ENCODE results near the gene ENHO.
A peak's percentile ranks its signal among the peaks of the same experiment; 100 is the strongest.

The ENHO gene

GRCh38 chr9:34526026-34526425 lies 3.2 kb upstream of the ENHO start:
- H3K23ac ChIP-seq (ENCODE audit: low read depth, low read length, poor library complexity) = no peak overlapping the region
- H2BK120ac ChIP-seq (ENCODE audit: low read depth, low read length) = no peak overlapping the region
- H3K4me3 ChIP-seq (ENCODE audit: low read length in 2 of 2) = no peak overlapping the region
- no peaks in the 10 kb centered on the region for H3K36me3 ChIP-seq (replicated peaks in 1 of 2; ENCODE audit: control insufficient read depth in 2 of 2, insufficient read depth in 2 of 2, low read length in 2 of 2)
- H3K27ac ChIP-seq (replicated peaks; ENCODE audit: low read length) = no peak overlapping the region
- H3K4me2 ChIP-seq (ENCODE audit: insufficient read depth, low read length, poor library complexity, severe bottlenecking) = no peak overlapping the region
- H3K4ac ChIP-seq (ENCODE audit: low read length) = no peak overlapping the region
- DNase-seq (ENCODE audit: low spot score) = no peak
- H2AK5ac ChIP-seq (ENCODE audit: low read depth, low read length) = no peak overlapping the region
- H2AFZ ChIP-seq (ENCODE audit: low read length) = no peak overlapping the region
- H3K14ac ChIP-seq (ENCODE audit: low read length) = no peak overlapping the region
- no peaks in the 10 kb centered on the region for H3K79me1 ChIP-seq (ENCODE audit: low read depth, low read length)
- no CpG with 5 or more reads among the region's 2 CpGs for WGBS, 2 donors (ENCODE audit: extremely low coverage in 2 of 2, insufficient read length in 2 of 2, insufficient replicate concordance in 1 of 2)
- H3K9me3 ChIP-seq (replicated peaks in 1 of 2; ENCODE audit: control insufficient read depth in 2 of 2, insufficient read depth in 1 of 2, low read depth in 1 of 2, low read length in 2 of 2) = no peaks in the 10 kb centered on the region
- no peak overlapping the region for H3K18ac ChIP-seq (ENCODE audit: low read length)
- H3K4me1 ChIP-seq (ENCODE audit: control insufficient read depth in 2 of 2, insufficient read depth in 1 of 2, low read depth in 1 of 2, low read length in 2 of 2) = peaks cover 7 to 11% of the 10 kb centered on the region in 2 donors
- H4K8ac ChIP-seq (ENCODE audit: low read depth, low read length) = no peak overlapping the region
- H3K27me3 ChIP-seq (ENCODE audit: control insufficient read depth in 3 of 3, insufficient read depth in 3 of 3, low read depth in 1 of 3, low read length in 3 of 3) = peaks cover 0 to 16% (median 6%) of the 10 kb centered on the region in 3 experiments
- no peak overlapping the region for H4K91ac ChIP-seq (ENCODE audit: low read depth, low read length, poor library complexity)
- H3K9ac ChIP-seq (ENCODE audit: low read depth, low read length, poor library complexity) = no peak overlapping the region
- no peak overlapping the region for H2BK15ac ChIP-seq (ENCODE audit: low read length)
- H2BK5ac ChIP-seq (ENCODE audit: low read length) = no peak overlapping the region
- no peak overlapping the region for H2BK12ac ChIP-seq (ENCODE audit: low read length)

GRCh38 chr9:34524349-34524748 lies 1.6 kb upstream of the ENHO start:
- Histone ChIP-seq H3K27me3 (ENCODE audit: control insufficient read depth in 3 of 3, insufficient read depth in 3 of 3, low read depth in 1 of 3, low read length in 3 of 3) (peaks cover 0 to 16% (median 6%) of the 10 kb centered on the region in 3 experiments), H3K4ac (ENCODE audit: low read length) (no peak overlapping the region), H3K4me3 (ENCODE audit: low read length in 2 of 2) (no peak overlapping the region), H3K79me1 (ENCODE audit: low read depth, low read length) (no peaks in the 10 kb centered on the region), H2BK120ac (ENCODE audit: low read depth, low read length) (no peak overlapping the region), H3K18ac (ENCODE audit: low read length) (no peak overlapping the region), H2AK5ac (ENCODE audit: low read depth, low read length) (no peak overlapping the region), H3K23ac (ENCODE audit: low read depth, low read length, poor library complexity) (no peak overlapping the region), H3K4me2 (ENCODE audit: insufficient read depth, low read length, poor library complexity, severe bottlenecking) (no peak overlapping the region), H3K27ac (replicated peaks; ENCODE audit: low read length) (no peak overlapping the region), H2AFZ (ENCODE audit: low read length) (no peak overlapping the region), H2BK5ac (ENCODE audit: low read length) (no peak overlapping the region), H4K8ac (ENCODE audit: low read depth, low read length) (no peak overlapping the region), H3K9ac (ENCODE audit: low read depth, low read length, poor library complexity) (no peak overlapping the region), H2BK15ac (ENCODE audit: low read length) (no peak overlapping the region), H4K91ac (ENCODE audit: low read depth, low read length, poor library complexity) (no peak overlapping the region), H3K14ac (ENCODE audit: low read length) (no peak overlapping the region), H3K4me1 (ENCODE audit: control insufficient read depth in 2 of 2, insufficient read depth in 1 of 2, low read depth in 1 of 2, low read length in 2 of 2) (peaks cover 7 to 11% of the 10 kb centered on the region in 2 donors), H3K9me3 (replicated peaks in 1 of 2; ENCODE audit: control insufficient read depth in 2 of 2, insufficient read depth in 1 of 2, low read depth in 1 of 2, low read length in 2 of 2) (no peaks in the 10 kb centered on the region), H2BK12ac (ENCODE audit: low read length) (no peak overlapping the region), H3K36me3 (replicated peaks in 1 of 2; ENCODE audit: control insufficient read depth in 2 of 2, insufficient read depth in 2 of 2, low read length in 2 of 2) (no peaks in the 10 kb centered on the region)
- DNase-seq (ENCODE audit: low spot score) = no peak
- no CpG with 5 or more reads among the region's 3 CpGs for WGBS, 2 donors (ENCODE audit: extremely low coverage in 2 of 2, insufficient read length in 2 of 2, insufficient replicate concordance in 1 of 2)

- H4K91ac ChIP-seq (ENCODE audit: low read depth, low read length, poor library complexity) = no peak overlapping the region
- H4K8ac ChIP-seq (ENCODE audit: low read depth, low read length) = no peak overlapping the region
- H3K4ac ChIP-seq (ENCODE audit: low read length) = no peak overlapping the region
- H3K27ac ChIP-seq (replicated peaks; ENCODE audit: low read length) = no peak overlapping the region
- H3K9me3 ChIP-seq (replicated peaks in 1 of 2; ENCODE audit: control insufficient read depth in 2 of 2, insufficient read depth in 1 of 2, low read depth in 1 of 2, low read length in 2 of 2) = no peaks in the 10 kb centered on the region
- peak overlapping the region; percentile 82 for H3K9ac ChIP-seq (ENCODE audit: low read depth, low read length, poor library complexity)
- peak overlapping the region; percentile 19 for H2BK5ac ChIP-seq (ENCODE audit: low read length)
- H2BK15ac ChIP-seq (ENCODE audit: low read length) = no peak overlapping the region
- peak overlapping the region; percentile 97 for H3K18ac ChIP-seq (ENCODE audit: low read length)
- H2AK5ac ChIP-seq (ENCODE audit: low read depth, low read length) = peak overlapping the region; percentile 76
- H3K14ac ChIP-seq (ENCODE audit: low read length) = peak overlapping the region; percentile 67
- no CpG with 5 or more reads among the region's 31 CpGs for WGBS, 2 donors (ENCODE audit: extremely low coverage in 2 of 2, insufficient read length in 2 of 2, insufficient replicate concordance in 1 of 2)
- H3K79me1 ChIP-seq (ENCODE audit: low read depth, low read length) = no peaks in the 10 kb centered on the region
- peaks cover 0 to 16% (median 6%) of the 10 kb centered on the region in 3 experiments for H3K27me3 ChIP-seq (ENCODE audit: control insufficient read depth in 3 of 3, insufficient read depth in 3 of 3, low read depth in 1 of 3, low read length in 3 of 3)
- peak overlapping the region; percentile 57 to 82 for H3K4me3 ChIP-seq (ENCODE audit: low read length in 2 of 2)
- H2BK120ac ChIP-seq (ENCODE audit: low read depth, low read length) = peak overlapping the region; percentile 1
- no peaks in the 10 kb centered on the region for H3K36me3 ChIP-seq (replicated peaks in 1 of 2; ENCODE audit: control insufficient read depth in 2 of 2, insufficient read depth in 2 of 2, low read length in 2 of 2)
- peak overlapping the region; percentile 98 for H2AFZ ChIP-seq (ENCODE audit: low read length)
- no peak for DNase-seq (ENCODE audit: low spot score)
- peaks cover 7 to 11% of the 10 kb centered on the region in 2 donors for H3K4me1 ChIP-seq (ENCODE audit: control insufficient read depth in 2 of 2, insufficient read depth in 1 of 2, low read depth in 1 of 2, low read length in 2 of 2)
- H2BK12ac ChIP-seq (ENCODE audit: low read length) = no peak overlapping the region
- peak overlapping the region; percentile 96 for H3K4me2 ChIP-seq (ENCODE audit: insufficient read depth, low read length, poor library complexity, severe bottlenecking)
- H3K23ac ChIP-seq (ENCODE audit: low read depth, low read length, poor library complexity) = peak overlapping the region; percentile 32
These were observed 501 bp downstream of the ENHO start for GRCh38 chr9:34522091-34522887.

- no peak overlapping the region for H3K18ac ChIP-seq (ENCODE audit: low read length)
- no peak overlapping the region for H3K4ac ChIP-seq (ENCODE audit: low read length)
- H2BK120ac ChIP-seq (ENCODE audit: low read depth, low read length) = no peak overlapping the region
- no peak overlapping the region for H4K8ac ChIP-seq (ENCODE audit: low read depth, low read length)
- no peak overlapping the region for H3K27ac ChIP-seq (replicated peaks; ENCODE audit: low read length)
- DNase-seq (ENCODE audit: low spot score) = no peak
- H3K9me3 ChIP-seq (replicated peaks in 1 of 2; ENCODE audit: control insufficient read depth in 2 of 2, insufficient read depth in 1 of 2, low read depth in 1 of 2, low read length in 2 of 2) = no peaks in the 10 kb centered on the region
- peak overlapping the region; percentile 66 for H3K9ac ChIP-seq (ENCODE audit: low read depth, low read length, poor library complexity)
- no peaks in the 10 kb centered on the region for H3K79me1 ChIP-seq (ENCODE audit: low read depth, low read length)
- peaks cover 0 to 16% (median 6%) of the 10 kb centered on the region in 3 experiments for H3K27me3 ChIP-seq (ENCODE audit: control insufficient read depth in 3 of 3, insufficient read depth in 3 of 3, low read depth in 1 of 3, low read length in 3 of 3)
- no peaks in the 10 kb centered on the region for H3K36me3 ChIP-seq (replicated peaks in 1 of 2; ENCODE audit: control insufficient read depth in 2 of 2, insufficient read depth in 2 of 2, low read length in 2 of 2)
- peak overlapping the region; percentile 21 for H3K14ac ChIP-seq (ENCODE audit: low read length)
- peak overlapping the region; percentile 32 for H3K23ac ChIP-seq (ENCODE audit: low read depth, low read length, poor library complexity)
- H4K91ac ChIP-seq (ENCODE audit: low read depth, low read length, poor library complexity) = no peak overlapping the region
- H3K4me3 ChIP-seq (ENCODE audit: low read length in 2 of 2) = peak overlapping the region in 1 of 2 donors; percentile 57
- peaks cover 7 to 11% of the 10 kb centered on the region in 2 donors for H3K4me1 ChIP-seq (ENCODE audit: control insufficient read depth in 2 of 2, insufficient read depth in 1 of 2, low read depth in 1 of 2, low read length in 2 of 2)
- peak overlapping the region; percentile 96 for H3K4me2 ChIP-seq (ENCODE audit: insufficient read depth, low read length, poor library complexity, severe bottlenecking)
- no CpG with 5 or more reads among the region's 11 CpGs for WGBS, 2 donors (ENCODE audit: extremely low coverage in 2 of 2, insufficient read length in 2 of 2, insufficient replicate concordance in 1 of 2)
- H2BK5ac ChIP-seq (ENCODE audit: low read length) = peak overlapping the region; percentile 19
- peak overlapping the region; percentile 42 for H2BK15ac ChIP-seq (ENCODE audit: low read length)
- peak overlapping the region; percentile 76 for H2AK5ac ChIP-seq (ENCODE audit: low read depth, low read length)
- no peak overlapping the region for H2AFZ ChIP-seq (ENCODE audit: low read length)
- no peak overlapping the region for H2BK12ac ChIP-seq (ENCODE audit: low read length)
These were observed 1.3 kb downstream of the ENHO start for GRCh38 chr9:34521406-34522045.
